Measurements from ENCODE around the gene LRRC57. TPM values are rescaled to one million over a fixed set of nuclear protein-coding genes. Genes with fewer than 3 reads are reported as not detected.
A peak's percentile ranks its signal among the peaks of the same experiment; 100 is the strongest.

The LRRC57 gene
- total RNA-seq, 2 donors from 2014 or later: 13.9 to 15.3 TPM

DNA sequence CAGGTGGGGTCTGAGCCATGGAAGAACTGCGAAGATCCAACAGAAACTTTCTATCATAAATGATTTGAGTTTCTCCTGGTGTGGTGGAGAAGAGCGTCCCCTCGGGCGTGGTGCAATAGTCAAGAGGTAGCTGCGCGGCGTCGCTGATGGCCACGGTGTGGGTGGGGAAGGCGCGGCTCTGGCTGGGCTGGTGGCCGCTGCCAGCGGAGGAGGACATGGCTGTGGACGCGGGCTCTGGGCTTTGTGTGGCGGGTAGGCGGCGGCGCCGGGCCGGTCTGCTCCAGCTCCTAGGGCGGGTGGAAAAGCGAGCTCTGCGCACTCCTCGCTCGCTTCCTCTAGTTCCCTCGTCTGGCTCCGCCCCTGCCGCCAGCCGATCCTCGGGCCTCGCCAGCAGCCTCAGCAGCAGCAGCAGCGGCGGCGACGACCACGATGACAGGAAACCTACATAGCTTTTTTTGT, 32.7 kb upstream of the LRRC57 start:
- Histone ChIP-seq H3K4me1 (ENCODE audit: control insufficient read depth in 1 of 2, low read depth in 2 of 2) (peaks cover 40 to 86% of the 10 kb centered on the region in 2 donors), H3K4me3 (peak overlapping the region; percentile 67), H3K9me3 (no peaks in the 10 kb centered on the region), H3K27ac (peak overlapping the region; percentile 82), H3K27me3 (replicated peaks; ENCODE audit: insufficient read depth) (no peaks in the 10 kb centered on the region), H3K36me3 (no peaks in the 10 kb centered on the region)
- TF ChIP-seq, protein P1, sequence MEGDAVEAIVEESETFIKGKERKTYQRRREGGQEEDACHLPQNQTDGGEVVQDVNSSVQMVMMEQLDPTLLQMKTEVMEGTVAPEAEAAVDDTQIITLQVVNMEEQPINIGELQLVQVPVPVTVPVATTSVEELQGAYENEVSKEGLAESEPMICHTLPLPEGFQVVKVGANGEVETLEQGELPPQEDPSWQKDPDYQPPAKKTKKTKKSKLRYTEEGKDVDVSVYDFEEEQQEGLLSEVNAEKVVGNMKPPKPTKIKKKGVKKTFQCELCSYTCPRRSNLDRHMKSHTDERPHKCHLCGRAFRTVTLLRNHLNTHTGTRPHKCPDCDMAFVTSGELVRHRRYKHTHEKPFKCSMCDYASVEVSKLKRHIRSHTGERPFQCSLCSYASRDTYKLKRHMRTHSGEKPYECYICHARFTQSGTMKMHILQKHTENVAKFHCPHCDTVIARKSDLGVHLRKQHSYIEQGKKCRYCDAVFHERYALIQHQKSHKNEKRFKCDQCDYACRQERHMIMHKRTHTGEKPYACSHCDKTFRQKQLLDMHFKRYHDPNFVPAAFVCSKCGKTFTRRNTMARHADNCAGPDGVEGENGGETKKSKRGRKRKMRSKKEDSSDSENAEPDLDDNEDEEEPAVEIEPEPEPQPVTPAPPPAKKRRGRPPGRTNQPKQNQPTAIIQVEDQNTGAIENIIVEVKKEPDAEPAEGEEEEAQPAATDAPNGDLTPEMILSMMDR (IDR thresholded peaks at IDR 0.05): no peak
- ATAC-seq (ENCODE audit: insufficient number of reproducible peaks, low FRiP score, low read depth): peak; percentile 63
- DNase-seq (ENCODE audit: low spot score): peak; percentile 45

DNA sequence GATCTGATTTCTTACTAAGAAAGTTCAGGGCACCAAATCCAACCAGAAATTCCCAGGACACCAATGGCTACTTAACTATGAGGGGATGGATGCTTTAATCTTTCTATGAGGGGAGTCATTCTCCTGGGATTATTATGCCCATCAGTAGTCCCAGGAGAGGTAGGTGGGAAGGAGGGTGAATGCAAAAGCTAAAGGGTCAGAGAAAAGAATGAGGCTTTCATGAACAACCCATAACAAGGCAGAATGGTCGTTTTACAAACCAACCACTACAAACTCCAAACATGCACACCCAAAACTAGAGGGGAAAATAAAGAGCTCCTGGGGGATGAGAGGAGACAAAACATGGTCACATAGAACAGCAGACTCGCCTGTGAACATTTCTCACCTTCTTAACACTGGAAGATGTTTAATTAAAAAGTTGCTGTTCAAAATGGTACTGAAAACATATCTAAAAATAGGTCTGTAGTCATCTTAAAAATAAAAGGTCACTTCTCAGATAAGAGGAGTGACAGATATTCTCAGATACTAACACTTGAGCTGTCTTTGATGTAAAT, 30.5 kb upstream of the LRRC57 start:
- Histone ChIP-seq H3K27me3 (replicated peaks; ENCODE audit: insufficient read depth) (no peaks in the 10 kb centered on the region), H3K27ac (peak overlapping the region in 1 of 2 donors; percentile 71), H3K4me3 (no peak overlapping the region), H3K36me3 (no peaks in the 10 kb centered on the region), H3K4me1 (ENCODE audit: control insufficient read depth in 1 of 2, low read depth in 2 of 2) (peaks cover 37 to 81% of the 10 kb centered on the region in 2 donors), H3K9me3 (no peaks in the 10 kb centered on the region)
- TF ChIP-seq, protein P1 (IDR thresholded peaks at IDR 0.05): no peak
- no peak for DNase-seq (ENCODE audit: low spot score)
- ATAC-seq (ENCODE audit: insufficient number of reproducible peaks, low FRiP score, low read depth): no peak

DNA sequence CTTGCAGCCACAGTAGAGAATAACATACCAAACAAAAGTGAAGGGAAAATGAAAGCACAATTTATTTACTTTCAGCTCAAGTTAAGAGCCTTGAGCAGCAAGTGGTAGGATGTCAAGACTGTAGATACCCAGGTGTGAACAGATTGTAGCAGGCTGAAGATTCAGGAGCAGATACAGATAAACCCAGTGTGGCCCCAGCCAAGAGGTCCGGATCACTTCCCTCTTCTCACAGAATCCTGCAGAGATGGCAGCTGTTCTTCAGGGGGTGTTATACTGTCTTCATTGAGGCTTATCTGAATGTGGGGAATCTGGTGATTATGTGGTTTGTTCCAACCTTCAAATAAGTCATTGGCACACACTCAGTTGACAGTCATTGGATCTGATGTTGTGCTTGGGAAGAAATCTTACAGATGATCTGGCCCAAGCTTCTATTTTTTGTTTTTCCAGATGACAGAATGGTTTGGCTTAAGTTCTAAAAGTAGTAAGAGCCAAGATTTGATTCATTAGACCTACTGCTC, 29.0 kb upstream of the LRRC57 start:
- Histone ChIP-seq H3K36me3 (no peaks in the 10 kb centered on the region), H3K9me3 (no peaks in the 10 kb centered on the region), H3K4me3 (peak overlapping the region; percentile 91), H3K27ac (peak overlapping the region; percentile 2 to 71), H3K27me3 (replicated peaks; ENCODE audit: insufficient read depth) (no peaks in the 10 kb centered on the region), H3K4me1 (ENCODE audit: control insufficient read depth in 1 of 2, low read depth in 2 of 2) (peaks cover 30 to 66% of the 10 kb centered on the region in 2 donors)
- DNase-seq (ENCODE audit: low spot score) (no peak), ATAC-seq (ENCODE audit: insufficient number of reproducible peaks, low FRiP score, low read depth) (no peak)
- TF ChIP-seq, protein P1 (IDR thresholded peaks at IDR 0.05): no peak

DNA sequence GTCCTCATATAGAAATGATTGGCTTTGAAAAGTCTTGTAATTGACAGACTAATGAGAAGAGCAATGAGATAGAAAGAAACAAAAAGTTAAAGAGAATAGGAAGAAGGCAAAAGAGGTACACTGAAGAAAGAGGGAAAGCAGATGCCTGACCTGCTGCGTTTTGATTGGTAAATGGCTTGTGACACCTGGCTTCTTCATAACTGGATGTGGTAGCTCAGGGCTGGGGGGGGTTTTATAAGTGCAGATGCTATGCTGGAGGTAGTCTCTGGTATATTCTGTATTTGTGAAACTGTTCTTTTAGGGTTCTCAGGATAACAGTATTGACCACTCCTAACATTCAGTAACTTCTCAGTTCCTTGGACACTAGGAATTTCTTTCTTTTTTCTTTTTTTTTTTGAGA, 28.2 kb upstream of the LRRC57 start:
- no peaks in the 10 kb centered on the region for H3K27me3 ChIP-seq (replicated peaks; ENCODE audit: insufficient read depth)
- H3K36me3 ChIP-seq: no peaks in the 10 kb centered on the region
- TF ChIP-seq, protein P1 (IDR thresholded peaks at IDR 0.05): no peak
- no peak for DNase-seq (ENCODE audit: low spot score)
- peak overlapping the region; percentile 91 for H3K4me3 ChIP-seq
- no peaks in the 10 kb centered on the region for H3K9me3 ChIP-seq
- H3K4me1 ChIP-seq (ENCODE audit: control insufficient read depth in 1 of 2, low read depth in 2 of 2): peaks cover 22 to 58% of the 10 kb centered on the region in 2 donors
- no peak for ATAC-seq (ENCODE audit: insufficient number of reproducible peaks, low FRiP score, low read depth)
- peak overlapping the region; percentile 66 to 86 for H3K27ac ChIP-seq

DNA sequence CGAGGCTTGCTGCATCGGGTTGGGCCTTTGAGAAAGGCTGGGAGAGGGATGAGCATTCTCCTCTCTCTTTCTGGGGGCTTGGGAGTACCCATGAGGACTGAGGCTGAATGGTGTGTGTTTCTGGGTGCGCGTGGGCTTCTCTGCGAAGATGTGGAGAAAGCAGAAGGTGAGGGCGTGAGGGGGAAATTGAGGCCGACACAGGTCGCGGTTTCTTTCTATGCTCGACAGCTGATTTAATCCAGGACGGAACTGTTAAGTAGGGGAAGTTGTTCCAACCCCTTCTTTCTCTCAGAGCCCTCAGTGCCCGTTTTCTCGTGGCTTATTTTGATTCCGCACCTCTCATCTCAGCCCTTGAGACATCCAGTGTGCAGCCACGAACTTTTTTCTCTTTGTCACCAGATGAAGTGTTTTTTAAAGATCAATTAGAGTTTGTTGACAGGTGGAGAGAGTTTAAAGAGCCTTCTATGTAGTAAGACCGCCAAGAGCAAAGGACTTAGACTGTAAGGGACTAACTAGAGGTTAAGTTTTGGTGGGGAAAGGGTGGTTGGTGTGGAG, 27.5 kb upstream of the LRRC57 start:
- Histone ChIP-seq H3K27ac (peak overlapping the region; percentile 66 to 86), H3K36me3 (no peaks in the 10 kb centered on the region), H3K27me3 (replicated peaks; ENCODE audit: insufficient read depth) (no peaks in the 10 kb centered on the region), H3K9me3 (no peaks in the 10 kb centered on the region), H3K4me1 (ENCODE audit: control insufficient read depth in 1 of 2, low read depth in 2 of 2) (peaks cover 21 to 54% of the 10 kb centered on the region in 2 donors), H3K4me3 (peak overlapping the region; percentile 91)
- TF ChIP-seq, protein P1 (IDR thresholded peaks at IDR 0.05): no peak
- no peak for ATAC-seq (ENCODE audit: insufficient number of reproducible peaks, low FRiP score, low read depth)
- no peak for DNase-seq (ENCODE audit: low spot score)
